GM12875 (cell line): ENCODE data around the gene A2M.
A peak's percentile ranks its signal among the peaks of the same experiment; 100 is the strongest.
"Not testable (repeated sequence)": the region's sequence is repeated elsewhere in the genome, so short reads cannot be mapped to it uniquely, and the experiment has no call there.

ENCODE experiments used
- H3K4me3 ChIP-seq: one replicate; pipeline ENCODE4 v1.5.1; 2011; ENCODE audit warnings: low read depth, low read length, control low read depth
- TF ChIP-seq, protein P1 (sequence below): IDR thresholded peaks from 2 replicates; pipeline ENCODE4 v1.5.1; 2011; ENCODE audit warnings: low read depth, mild to moderate bottlenecking, control low read depth, inconsistent platforms, low read length, moderate library complexity, borderline replicate concordance; ENCODE audit not compliant: insufficient read depth

The A2M gene

DNA sequence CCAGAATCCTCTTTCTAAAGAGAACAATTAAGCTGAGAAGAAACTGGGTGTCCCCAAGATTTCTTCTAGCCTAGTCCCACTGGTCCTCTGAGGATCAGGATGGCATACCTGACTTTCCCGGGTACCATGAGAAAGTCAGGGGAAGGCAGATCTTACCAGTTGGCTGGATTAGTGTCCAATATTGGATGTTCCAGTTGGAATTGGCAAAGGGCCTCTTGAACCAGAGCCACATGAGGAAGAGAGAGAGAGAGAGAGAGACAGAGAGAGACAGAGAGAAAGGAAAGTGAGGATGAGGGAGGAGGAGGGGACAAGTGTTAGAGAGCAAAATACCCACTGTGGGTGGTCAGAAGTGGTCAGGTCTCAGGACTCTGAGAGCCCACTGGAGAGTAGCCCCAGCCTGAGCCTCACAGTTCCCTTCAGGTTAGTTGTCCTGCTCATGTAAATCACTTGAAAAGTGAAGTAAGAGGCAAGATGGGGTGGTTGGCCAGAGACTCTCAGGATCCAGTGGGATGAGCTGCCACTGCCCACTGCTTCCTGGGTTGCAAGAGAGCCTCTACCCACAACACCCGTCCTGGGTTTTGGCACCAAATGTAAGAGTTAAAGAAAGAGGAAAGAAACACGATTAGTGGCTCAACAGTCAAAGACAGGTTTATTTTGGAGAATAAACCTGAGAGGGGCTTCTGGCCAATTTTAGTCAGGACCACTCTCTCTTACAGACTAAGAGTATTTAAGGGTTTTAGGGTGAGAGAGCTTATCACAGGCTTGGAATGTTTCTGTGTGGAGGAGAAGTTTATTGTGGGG lies 28.4 kb upstream of the A2M start:
- H3K4me3 ChIP-seq: no peak overlapping the region
- TF ChIP-seq, protein P1, sequence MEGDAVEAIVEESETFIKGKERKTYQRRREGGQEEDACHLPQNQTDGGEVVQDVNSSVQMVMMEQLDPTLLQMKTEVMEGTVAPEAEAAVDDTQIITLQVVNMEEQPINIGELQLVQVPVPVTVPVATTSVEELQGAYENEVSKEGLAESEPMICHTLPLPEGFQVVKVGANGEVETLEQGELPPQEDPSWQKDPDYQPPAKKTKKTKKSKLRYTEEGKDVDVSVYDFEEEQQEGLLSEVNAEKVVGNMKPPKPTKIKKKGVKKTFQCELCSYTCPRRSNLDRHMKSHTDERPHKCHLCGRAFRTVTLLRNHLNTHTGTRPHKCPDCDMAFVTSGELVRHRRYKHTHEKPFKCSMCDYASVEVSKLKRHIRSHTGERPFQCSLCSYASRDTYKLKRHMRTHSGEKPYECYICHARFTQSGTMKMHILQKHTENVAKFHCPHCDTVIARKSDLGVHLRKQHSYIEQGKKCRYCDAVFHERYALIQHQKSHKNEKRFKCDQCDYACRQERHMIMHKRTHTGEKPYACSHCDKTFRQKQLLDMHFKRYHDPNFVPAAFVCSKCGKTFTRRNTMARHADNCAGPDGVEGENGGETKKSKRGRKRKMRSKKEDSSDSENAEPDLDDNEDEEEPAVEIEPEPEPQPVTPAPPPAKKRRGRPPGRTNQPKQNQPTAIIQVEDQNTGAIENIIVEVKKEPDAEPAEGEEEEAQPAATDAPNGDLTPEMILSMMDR: no peak

DNA sequence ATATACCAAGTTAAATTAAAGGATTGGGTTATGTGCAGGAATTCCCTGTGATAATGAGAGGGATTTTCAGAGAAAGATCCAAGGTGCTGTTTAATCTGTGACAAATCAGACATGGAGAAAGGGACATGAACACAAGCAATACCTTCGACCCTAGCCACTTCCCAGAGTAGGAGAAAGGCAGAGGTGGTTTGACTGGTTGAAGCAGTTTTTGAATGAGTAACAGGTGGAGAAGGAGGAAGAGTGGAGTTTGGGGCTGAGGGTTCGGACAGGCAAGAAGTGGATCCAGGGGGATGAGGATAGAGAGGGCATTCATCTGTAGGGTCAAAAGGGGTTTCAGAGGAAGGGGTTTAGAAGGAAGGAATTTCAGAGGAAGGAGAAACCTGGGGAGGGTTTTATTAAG lies 27.4 kb upstream of the A2M start:
- TF ChIP-seq, protein P1: no peak
- no peak overlapping the region for H3K4me3 ChIP-seq

DNA sequence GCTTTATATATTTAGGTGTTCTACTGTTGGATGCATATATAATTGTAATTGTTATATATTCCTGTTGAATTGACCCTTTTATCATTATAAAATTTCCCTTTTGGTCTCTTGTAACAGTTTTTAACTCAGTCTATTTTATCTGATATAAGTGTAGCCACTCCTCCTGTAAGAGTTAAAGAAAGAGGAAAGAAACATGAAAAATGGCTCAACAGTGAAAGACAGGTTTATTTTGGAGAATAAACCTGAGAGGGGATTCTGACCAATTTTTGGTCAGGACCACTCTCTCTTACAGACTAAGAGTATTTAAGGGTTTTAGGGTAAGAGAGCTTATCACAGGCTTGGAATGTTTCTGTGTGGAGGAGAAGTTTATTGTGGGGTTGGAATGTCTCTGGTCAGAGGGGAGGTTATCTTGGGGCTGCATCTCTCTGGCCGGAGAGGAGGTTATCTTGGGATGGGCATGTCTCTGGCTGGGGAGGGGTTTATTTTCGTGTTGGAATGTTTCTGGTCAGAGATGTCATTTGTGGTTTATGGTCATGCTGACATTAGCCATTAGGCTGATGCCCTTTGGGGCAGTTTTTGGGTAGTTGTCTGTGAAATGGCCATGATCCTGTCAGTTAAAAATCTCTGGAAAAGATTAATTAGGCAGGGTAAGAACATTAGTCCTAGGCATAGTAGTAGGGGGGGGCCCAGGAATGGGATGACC lies 24.0 kb upstream of the A2M start:
- not testable (repeated sequence) for H3K4me3 ChIP-seq

DNA sequence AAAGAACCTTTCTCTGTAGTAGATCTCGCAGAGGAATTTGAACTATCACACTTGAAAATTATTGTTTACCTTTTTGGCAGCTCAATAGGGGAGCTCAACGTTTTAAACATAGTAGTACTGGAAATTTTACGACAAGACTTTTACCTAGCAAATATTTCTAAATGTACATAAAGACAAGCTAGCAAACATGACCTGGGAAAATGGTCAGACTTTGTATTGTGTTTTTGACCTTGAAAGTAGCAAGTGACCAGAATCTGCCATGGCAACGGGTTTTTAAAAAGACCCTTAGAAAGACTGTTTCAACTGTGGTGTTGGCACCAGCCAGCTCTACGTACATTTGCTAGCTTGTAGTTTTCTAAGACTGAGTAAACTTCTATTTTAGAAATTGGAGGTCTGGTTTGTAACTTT lies 20.2 kb upstream of the A2M start:
- TF ChIP-seq, protein P1: no peak
- H3K4me3 ChIP-seq: no peak overlapping the region

DNA sequence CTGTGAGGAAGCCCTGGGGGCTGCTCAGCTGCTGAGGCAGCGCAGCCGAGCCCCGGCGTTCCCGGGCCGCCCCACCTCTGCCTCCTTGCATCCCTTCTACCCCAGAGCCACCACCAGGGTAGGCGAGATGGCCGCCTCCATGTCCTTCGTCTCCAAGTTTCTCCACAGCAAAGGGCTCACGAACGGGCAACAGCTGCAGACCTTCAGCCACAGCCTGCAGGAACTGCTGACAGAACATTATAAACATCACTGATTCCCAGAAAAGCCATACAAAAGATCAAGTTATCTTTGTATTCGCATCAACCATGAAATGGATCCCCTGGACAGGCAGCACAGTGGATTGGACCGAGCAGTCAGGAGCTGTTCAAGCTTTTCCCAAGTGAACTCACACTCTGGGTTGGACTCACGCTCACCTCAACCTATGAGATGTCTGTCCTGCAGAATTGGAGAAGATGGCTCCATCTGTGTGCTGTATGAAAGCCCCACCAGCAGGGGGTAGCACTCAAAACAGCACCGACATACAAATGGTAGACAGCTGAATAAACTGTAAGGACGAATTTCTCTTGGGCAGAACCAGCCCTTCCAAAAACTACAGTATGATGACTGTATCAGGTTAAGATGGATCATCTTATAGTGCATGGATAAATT lies 19.4 kb upstream of the A2M start:
- TF ChIP-seq, protein P1: peak; percentile 63; the same call in 1 of the 2 replicates
- H3K4me3 ChIP-seq: no peak overlapping the region

DNA sequence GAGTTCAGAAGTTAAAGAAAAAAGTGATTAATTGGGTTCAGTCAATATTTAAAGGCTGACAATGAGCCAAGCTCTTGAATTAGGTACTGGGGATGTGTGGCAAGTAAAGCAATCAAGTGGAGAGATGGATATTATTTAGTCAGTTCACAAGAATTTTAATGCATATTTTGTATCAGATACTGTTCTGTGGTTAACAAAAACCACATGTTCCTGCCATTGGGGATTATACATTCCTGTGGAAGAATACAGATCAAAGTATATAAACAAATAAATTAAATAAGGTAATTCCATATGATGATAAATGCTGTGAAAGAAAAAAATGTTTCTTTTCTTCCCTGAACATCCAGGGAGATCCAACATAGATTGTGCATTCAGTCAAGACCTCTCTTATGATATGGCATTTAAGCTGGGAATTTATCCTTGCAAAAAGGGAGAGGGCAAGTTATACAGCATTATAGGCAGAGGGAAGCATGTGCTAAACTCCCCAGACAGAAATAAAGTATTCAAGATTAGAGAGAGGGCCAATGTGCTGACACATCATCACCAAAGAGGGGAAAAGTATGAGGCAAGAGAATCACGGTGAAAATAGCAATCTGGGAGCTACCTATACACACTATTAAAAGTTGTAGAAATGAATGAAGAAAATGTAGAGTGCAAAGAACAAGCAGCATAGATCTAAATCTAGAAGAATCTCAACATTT lies 17.6 kb upstream of the A2M start:
- TF ChIP-seq, protein P1: no peak
- no peak overlapping the region for H3K4me3 ChIP-seq

DNA sequence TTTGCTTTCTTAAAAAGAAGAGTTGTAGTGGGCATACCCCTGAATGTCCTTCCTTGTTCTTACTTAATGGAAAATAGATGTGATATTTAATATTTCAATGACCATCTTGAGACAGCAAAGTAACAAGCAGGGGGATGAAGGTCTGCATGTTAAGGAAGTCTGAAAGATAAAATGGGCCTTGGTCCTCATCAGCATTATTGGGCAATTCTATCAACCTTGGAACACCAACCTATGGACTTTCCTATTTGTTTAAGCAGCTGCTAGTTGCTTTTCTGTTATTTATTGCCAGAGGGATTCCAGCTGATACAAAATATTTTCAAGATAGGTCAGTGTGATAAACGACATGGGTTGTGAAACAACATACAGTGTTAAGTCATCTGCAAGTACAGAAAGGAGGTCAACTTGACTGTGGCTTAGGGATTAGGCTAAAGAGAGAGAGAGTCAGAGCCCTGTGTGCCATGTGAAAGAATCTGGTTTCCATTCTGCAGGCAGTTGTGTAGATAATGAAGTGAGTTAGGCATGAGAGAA lies 16.4 kb upstream of the A2M start:
- TF ChIP-seq, protein P1: no peak
- no peak overlapping the region for H3K4me3 ChIP-seq
